ENCODE measurements around the gene MAP2K2. TPM values are rescaled to one million over a fixed set of nuclear protein-coding genes. Genes with fewer than 3 reads are reported as not detected.

The MAP2K2 gene
- total and polyA plus RNA-seq, 2 experiments from 2014 or later = 217 to 240 TPM

GRCh38 chr19:4052114-4052992 is 71.6 kb downstream of the MAP2K2 start:
- H3K4me1 ChIP-seq (ENCODE audit: low read depth) = no peaks in the 10 kb centered on the region
- H3K9me3 ChIP-seq (ENCODE audit: low read depth) = no peaks in the 10 kb centered on the region
- no peaks in the 10 kb centered on the region for H3K27me3 ChIP-seq
- peak in 1 of 2 donors; percentile 48 for DNase-seq (ENCODE audit: low read depth in 1 of 2, low spot score in 1 of 2)
- TF ChIP-seq CTCF (IDR thresholded peaks at IDR 0.05; ENCODE audit: low read depth, low read length) = no peak
- no peak overlapping the region for H3K27ac ChIP-seq
- peaks cover 18% of the 10 kb centered on the region for H3K36me3 ChIP-seq
- no peak overlapping the region for H3K4me3 ChIP-seq

DNA sequence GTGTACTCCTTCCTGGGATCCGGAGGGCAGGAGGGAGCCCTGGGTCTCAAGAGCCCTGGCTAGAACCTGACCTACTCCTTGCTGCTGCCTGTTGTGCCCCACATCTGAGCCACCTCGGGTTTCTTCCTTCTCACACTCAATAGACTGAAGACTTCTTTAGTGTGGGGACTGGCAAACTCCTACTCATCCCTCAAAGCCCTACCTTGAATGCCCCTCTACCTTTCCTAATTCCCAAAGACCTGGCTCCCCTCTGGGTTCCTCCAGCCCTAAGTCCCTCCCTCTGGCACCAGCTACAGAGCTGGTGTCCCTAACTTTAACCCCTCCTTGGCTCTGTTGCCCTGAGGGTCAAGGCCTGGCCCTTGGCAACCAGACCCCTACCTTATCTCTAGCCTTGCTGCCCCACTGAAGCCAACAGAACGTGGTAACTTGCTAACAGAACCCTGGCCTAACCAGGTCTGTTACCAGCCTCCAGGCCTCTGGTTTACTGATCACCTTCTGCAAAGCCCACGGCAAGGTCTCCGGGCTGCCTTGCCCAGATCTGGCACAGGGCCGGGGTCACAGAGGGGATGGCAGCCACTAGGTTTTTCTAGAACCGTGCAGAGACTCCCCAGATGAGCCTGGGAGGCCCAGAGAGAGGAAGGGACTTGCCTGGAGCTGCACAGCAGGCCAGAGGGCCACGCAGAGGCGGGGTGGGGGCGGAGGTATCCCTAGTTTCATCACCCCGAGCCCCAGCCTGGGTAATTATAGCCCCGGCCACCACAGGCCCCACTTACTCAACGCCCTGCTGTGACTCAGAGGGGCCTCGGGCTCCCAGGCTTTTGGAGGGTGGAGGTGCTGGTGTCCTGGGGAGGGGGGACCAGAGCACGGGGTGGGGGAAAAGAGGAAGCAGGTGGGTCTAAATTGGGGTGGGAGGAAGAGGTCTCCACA is 72.5 kb downstream of the MAP2K2 start:
- DNase-seq (ENCODE audit: low read depth in 1 of 2, low spot score in 1 of 2) = peak in 1 of 2 donors; percentile 54
- no peaks in the 10 kb centered on the region for H3K4me1 ChIP-seq (ENCODE audit: low read depth)
- no peaks in the 10 kb centered on the region for H3K9me3 ChIP-seq (ENCODE audit: low read depth)
- no peak for TF ChIP-seq CTCF (IDR thresholded peaks at IDR 0.05; ENCODE audit: low read depth, low read length)
- H3K27ac ChIP-seq = no peak overlapping the region
- no peaks in the 10 kb centered on the region for H3K27me3 ChIP-seq
- H3K36me3 ChIP-seq = peaks cover 20% of the 10 kb centered on the region
- H3K4me3 ChIP-seq = no peak overlapping the region

GRCh38 chr19:4049432-4049831 is 74.5 kb downstream of the MAP2K2 start:
- H3K9me3 ChIP-seq (ENCODE audit: low read depth) = no peaks in the 10 kb centered on the region
- peak in 1 of 2 donors; percentile 44 for DNase-seq (ENCODE audit: low read depth in 1 of 2, low spot score in 1 of 2)
- no peak overlapping the region for H3K4me3 ChIP-seq
- H3K27ac ChIP-seq = no peak overlapping the region
- TF ChIP-seq CTCF (IDR thresholded peaks at IDR 0.05; ENCODE audit: low read depth, low read length) = no peak
- no peaks in the 10 kb centered on the region for H3K4me1 ChIP-seq (ENCODE audit: low read depth)
- H3K36me3 ChIP-seq = peaks cover 14% of the 10 kb centered on the region
- H3K27me3 ChIP-seq = no peaks in the 10 kb centered on the region

DNA sequence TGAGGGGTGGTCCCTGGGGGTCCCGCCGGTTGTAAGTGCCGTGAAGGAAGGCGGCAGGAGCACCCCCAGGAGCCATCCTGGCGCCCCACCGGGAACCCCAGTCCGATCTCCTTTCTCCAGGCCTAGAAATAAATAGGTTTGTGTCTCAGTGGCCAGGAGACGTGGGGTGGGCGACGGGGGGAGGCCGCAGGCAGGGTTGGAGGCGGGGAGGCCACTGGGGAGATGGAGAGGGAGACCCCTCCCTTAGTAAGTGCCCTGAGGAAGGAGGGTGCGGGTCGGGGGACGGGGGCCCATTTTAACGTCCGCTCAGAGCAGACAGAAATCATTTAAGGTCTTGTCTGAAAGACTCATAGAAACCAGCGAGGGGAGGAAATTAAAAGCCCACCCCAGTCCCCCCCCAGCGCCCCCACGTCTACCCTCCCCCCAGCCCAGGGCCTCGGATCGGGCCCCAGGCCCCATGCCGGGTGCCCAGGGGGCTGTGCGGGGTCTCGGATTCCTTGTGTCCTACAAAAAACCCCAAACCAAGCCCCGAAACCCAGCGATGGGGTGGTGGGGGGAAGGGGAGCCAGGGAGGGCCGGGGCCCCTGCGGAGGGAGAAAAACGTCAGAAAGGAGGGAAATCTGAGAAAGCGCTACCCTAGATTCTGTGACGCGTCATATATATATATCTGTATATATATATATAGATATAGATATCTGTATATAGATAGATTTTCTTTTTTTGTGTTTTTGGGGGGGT is 76.8 kb downstream of the MAP2K2 start:
- TF ChIP-seq CTCF (IDR thresholded peaks at IDR 0.05; ENCODE audit: low read depth, low read length) = no peak
- no peaks in the 10 kb centered on the region for H3K9me3 ChIP-seq (ENCODE audit: low read depth)
- H3K27ac ChIP-seq = no peak overlapping the region
- no peak for DNase-seq (ENCODE audit: low read depth in 1 of 2, low spot score in 1 of 2)
- no peaks in the 10 kb centered on the region for H3K27me3 ChIP-seq
- H3K4me3 ChIP-seq = no peak overlapping the region
- peaks cover 5% of the 10 kb centered on the region for H3K36me3 ChIP-seq
- no peaks in the 10 kb centered on the region for H3K4me1 ChIP-seq (ENCODE audit: low read depth)

GRCh38 chr19:4046362-4046691 is 77.6 kb downstream of the MAP2K2 start:
- DNase-seq (ENCODE audit: low read depth in 1 of 2, low spot score in 1 of 2) = no peak
- no peak overlapping the region for H3K27ac ChIP-seq
- no peaks in the 10 kb centered on the region for H3K4me1 ChIP-seq (ENCODE audit: low read depth)
- no peak overlapping the region for H3K4me3 ChIP-seq
- no peak for TF ChIP-seq CTCF (IDR thresholded peaks at IDR 0.05; ENCODE audit: low read depth, low read length)
- H3K9me3 ChIP-seq (ENCODE audit: low read depth) = no peaks in the 10 kb centered on the region
- no peaks in the 10 kb centered on the region for H3K27me3 ChIP-seq
- peaks cover 5% of the 10 kb centered on the region for H3K36me3 ChIP-seq

Data from cardiac muscle cell (in vitro differentiated cells and primary cell).